Esophagus muscularis mucosa (tissue), 3 donors: ENCODE measurements around the gene ACLY.

Experiments
- CTCF ChIP-seq, 3 experiments: fragments of 200-600 bp in 2 of 3; fragments of 450-650 bp in 1 of 3; sonication (generic) in 2 of 3; IDR thresholded peaks; one replicate each; pipeline ENCODE4 v1.5.1; 2017 to 2019; ENCODE audit warnings: antibody characterized with exemption in 3 of 3, mild to moderate bottlenecking in 2 of 3, moderate library complexity in 1 of 3
- POLR2A ChIP-seq: fragments of 450-650 bp; IDR thresholded peaks from one replicate; pipeline ENCODE4 v1.6.1; 2017; ENCODE audit warnings: antibody characterized with exemption, moderate library complexity, mild to moderate bottlenecking, low read depth

GRCh38 chr17:41967921-41968578 is 49.3 kb upstream of the ACLY start:
- TF ChIP-seq CTCF (IDR thresholded peaks at IDR 0.05) (no peak), POLR2A (no peak)
